NCI-H510A (cell line): ENCODE data around the gene COA4.

Source experiments
- DNase-seq: peaks from one replicate; lab custom pipeline; 2025; lab: John Stamatoyannopoulos, UW

The COA4 gene

GRCh38 chr11:73866095-73866579 lies 10.5 kb downstream of the COA4 start:
- DNase-seq: no peak

- DNase-seq: no peak
Observed at GRCh38 chr11:73862986-73863385, 13.7 kb downstream of the COA4 start.

GRCh38 chr11:73860202-73860601 lies 16.4 kb downstream of the COA4 start:
- DNase-seq: no peak

- no peak for DNase-seq
Observed at GRCh38 chr11:73859671-73860070, 17.0 kb downstream of the COA4 start.

- DNase-seq: no peak
Observed at GRCh38 chr11:73856031-73856567, 20.5 kb downstream of the COA4 start.

- DNase-seq: no peak
Observed at GRCh38 chr11:73854680-73855079, 22.0 kb downstream of the COA4 start.

GRCh38 chr11:73852049-73852448 lies 24.6 kb downstream of the COA4 start:
- no peak for DNase-seq

- no peak for DNase-seq
Observed at GRCh38 chr11:73851046-73851764, 25.4 kb downstream of the COA4 start.

GRCh38 chr11:73839123-73839457 lies 37.6 kb downstream of the COA4 start:
- no peak for DNase-seq

- no peak for DNase-seq
Observed at GRCh38 chr11:73838443-73839122, 38.1 kb downstream of the COA4 start.

- no peak for DNase-seq
Observed at GRCh38 chr11:73833067-73833466, 43.6 kb downstream of the COA4 start.

GRCh38 chr11:73830261-73830660 lies 46.4 kb downstream of the COA4 start:
- DNase-seq: no peak
